ENCODE data around the gene PXYLP1.

DNA sequence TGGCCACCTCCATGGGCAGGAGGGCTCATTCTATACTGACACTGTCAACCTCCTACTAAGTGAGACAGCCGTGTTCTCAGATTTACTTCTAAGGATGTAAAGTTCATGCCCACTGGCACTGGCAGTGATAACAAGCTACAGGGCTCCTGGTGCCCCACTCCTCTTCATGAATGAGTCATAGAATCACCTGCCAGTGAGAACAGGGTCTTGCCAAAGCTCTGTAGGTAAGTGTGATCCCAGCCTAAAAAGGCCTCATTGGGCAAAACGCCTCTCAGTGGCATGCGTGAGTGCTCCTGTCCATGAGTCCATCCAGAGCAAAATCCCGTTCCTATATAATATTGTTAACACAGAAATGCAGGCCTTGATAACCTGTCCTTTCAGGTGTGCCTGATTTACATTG lies 17.4 kb downstream of the PXYLP1 start:
- TF ChIP-seq, protein P1, sequence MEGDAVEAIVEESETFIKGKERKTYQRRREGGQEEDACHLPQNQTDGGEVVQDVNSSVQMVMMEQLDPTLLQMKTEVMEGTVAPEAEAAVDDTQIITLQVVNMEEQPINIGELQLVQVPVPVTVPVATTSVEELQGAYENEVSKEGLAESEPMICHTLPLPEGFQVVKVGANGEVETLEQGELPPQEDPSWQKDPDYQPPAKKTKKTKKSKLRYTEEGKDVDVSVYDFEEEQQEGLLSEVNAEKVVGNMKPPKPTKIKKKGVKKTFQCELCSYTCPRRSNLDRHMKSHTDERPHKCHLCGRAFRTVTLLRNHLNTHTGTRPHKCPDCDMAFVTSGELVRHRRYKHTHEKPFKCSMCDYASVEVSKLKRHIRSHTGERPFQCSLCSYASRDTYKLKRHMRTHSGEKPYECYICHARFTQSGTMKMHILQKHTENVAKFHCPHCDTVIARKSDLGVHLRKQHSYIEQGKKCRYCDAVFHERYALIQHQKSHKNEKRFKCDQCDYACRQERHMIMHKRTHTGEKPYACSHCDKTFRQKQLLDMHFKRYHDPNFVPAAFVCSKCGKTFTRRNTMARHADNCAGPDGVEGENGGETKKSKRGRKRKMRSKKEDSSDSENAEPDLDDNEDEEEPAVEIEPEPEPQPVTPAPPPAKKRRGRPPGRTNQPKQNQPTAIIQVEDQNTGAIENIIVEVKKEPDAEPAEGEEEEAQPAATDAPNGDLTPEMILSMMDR (conservative IDR thresholded peaks at IDR 0.05; ENCODE audit: low read length): no peak
- TF ChIP-seq EZH2phosphoT487 (IDR thresholded peaks at IDR 0.05; ENCODE audit: borderline replicate concordance, low read depth, low read length): no peak

Data from OCI-LY7 (cell line).